Skeletal muscle tissue (tissue), 4 donors: ENCODE data around the gene HUS1. TPM values are rescaled to one million over a fixed set of nuclear protein-coding genes. Genes with fewer than 3 reads are reported as not detected.

Source experiments
- H3K27ac ChIP-seq: one replicate; pipeline ENCODE4 v1.7.0; 2013; ENCODE audit warnings: mild to moderate bottlenecking, low read depth, low read length, inconsistent platforms
- H3K27me3 ChIP-seq, 3 donors: one replicate each; pipeline ENCODE4 v1.7.0; 2013; ENCODE audit warnings: low read length in 3 of 3; ENCODE audit not compliant: control insufficient read depth in 3 of 3, insufficient read depth in 3 of 3
- H3K36me3 ChIP-seq, 3 donors: one replicate each; pipeline ENCODE4 v1.7.0; 2013; ENCODE audit warnings: low read length in 3 of 3; ENCODE audit not compliant: control insufficient read depth in 3 of 3, insufficient read depth in 3 of 3
- H3K4me1 ChIP-seq, 3 donors: one replicate each; pipeline ENCODE4 v1.7.0; 2013; ENCODE audit warnings: low read length in 3 of 3, mild to moderate bottlenecking in 3 of 3; ENCODE audit not compliant: control insufficient read depth in 3 of 3, insufficient read depth in 3 of 3
- H3K4me3 ChIP-seq, 3 donors: one replicate each; pipeline ENCODE4 v1.7.0; 2013; ENCODE audit warnings: low read length in 3 of 3
- H3K9ac ChIP-seq, 3 donors: one replicate each; pipeline ENCODE4 v1.7.0; 2013; ENCODE audit warnings: low read length in 3 of 3, mild to moderate bottlenecking in 3 of 3, moderate library complexity in 2 of 3, low read depth in 1 of 3
- H3K9me3 ChIP-seq, 3 donors: one replicate each; pipeline ENCODE4 v1.7.0; 2013; ENCODE audit warnings: low read length in 3 of 3; ENCODE audit not compliant: control insufficient read depth in 3 of 3
- total RNA-seq: library from RNA; depleted of rRNA; stranded (reverse); fragments of >200 nt; gene quantifications from one replicate; pipeline ENCODE4 v1.2.3, GENCODE V29; 2014
- donor health status: Osteomylitis.

HUS1 gene
- total RNA-seq, result 10.4 TPM

DNA sequence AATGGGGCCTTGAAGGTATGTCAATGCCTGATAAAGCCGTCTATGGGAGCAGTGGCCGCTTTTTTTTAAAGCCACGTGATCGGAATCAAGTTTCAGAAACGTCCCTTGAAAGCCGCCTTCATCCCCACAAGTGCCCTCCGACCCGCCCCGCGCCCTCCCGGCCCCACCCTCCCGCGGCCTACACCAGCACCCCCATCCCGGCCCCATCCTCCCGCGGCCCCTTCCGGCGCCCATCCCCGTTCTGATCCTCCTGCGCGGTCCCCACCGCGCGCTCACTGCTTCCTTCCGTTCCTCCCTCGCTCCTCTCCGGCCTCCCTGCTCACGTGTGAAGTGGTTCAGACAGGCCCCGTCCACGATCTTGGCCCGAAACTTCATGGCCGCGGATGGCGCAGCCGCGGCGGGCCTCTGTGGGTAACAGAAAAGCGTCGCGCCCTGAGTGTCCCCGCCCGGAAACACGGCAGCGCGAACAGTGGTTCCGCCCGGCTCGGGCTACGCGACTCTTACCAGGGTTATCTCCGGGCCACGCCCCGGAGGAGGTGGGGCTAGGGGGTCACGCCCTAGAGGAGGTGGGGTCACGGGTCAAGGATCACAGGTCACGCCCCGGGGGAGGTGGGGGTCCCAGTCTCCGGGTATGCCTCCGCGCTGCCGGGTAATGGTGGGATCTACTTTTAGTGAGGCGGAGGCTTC is at the start of gene HUS1:
Gene HUS1 (minus strand): TSS at position 471 of the 687 bp plus-strand sequence. CDS start 96 bp downstream, at position 375.
- Histone ChIP-seq H3K9ac (peak within 1 kb of the TSS; percentile 75 to 91 (median 82)), H3K4me3 (peak within 1 kb of the TSS; percentile 76 to 88 (median 81)), H3K36me3 (peaks cover 18 to 33% (median 32%) of the 10 kb centered on the region in 3 donors), H3K27ac (peak within 1 kb of the TSS; percentile 61), H3K27me3 (no peaks in the 10 kb centered on the region), H3K9me3 (no peaks in the 10 kb centered on the region), H3K4me1 (peaks cover 5 to 13% (median 11%) of the 10 kb centered on the region in 3 donors)

- H3K27ac ChIP-seq, result no peak within 1 kb of the TSS
Measured at GRCh38 chr7:48028938-48029337, 49.5 kb upstream of the HUS1 start, which contains the start of gene SUN3. TSS of gene SUN3 (minus strand) at chr7:48029107. CDS start at chr7:48028938, 169 bp downstream.

DNA sequence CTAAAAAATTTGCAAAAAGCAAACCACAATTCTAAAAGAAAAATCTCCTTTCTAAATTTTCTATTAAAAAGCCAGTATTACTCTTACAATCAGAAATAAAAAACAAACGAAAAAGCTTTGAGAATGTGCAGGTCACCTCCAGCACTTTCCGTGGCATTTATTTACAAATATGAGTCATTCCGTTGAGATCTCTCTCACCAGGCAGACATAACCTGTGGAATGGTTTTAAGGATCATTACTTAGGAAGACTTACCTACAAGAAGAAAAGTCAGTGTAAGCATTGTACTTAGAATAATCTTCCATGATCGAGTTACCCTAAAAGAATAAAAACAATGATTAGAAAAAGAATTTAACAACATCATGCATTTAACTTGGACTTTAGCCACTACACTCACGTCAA is 46.2 kb upstream of the HUS1 start:
- Histone ChIP-seq H3K4me1 (no peaks in the 10 kb centered on the region), H3K9me3 (peaks cover 0 to 6% (median 0%) of the 10 kb centered on the region in 3 donors), H3K36me3 (no peaks in the 10 kb centered on the region), H3K27me3 (no peaks in the 10 kb centered on the region), H3K9ac (no peak overlapping the region), H3K4me3 (no peak overlapping the region), H3K27ac (no peak overlapping the region)

More at GRCh38 chr7:48028938-48029337, 49.5 kb upstream of the HUS1 start, which contains the start of gene SUN3:
- Histone ChIP-seq H3K36me3 (no peaks in the 10 kb centered on the region), H3K4me3 (no peak within 1 kb of the TSS), H3K9ac (no peak within 1 kb of the TSS), H3K27me3 (peaks cover 4 to 8% (median 4%) of the 10 kb centered on the region in 3 donors), H3K4me1 (no peaks in the 10 kb centered on the region), H3K9me3 (peaks cover 0 to 4% (median 0%) of the 10 kb centered on the region in 3 donors)

DNA sequence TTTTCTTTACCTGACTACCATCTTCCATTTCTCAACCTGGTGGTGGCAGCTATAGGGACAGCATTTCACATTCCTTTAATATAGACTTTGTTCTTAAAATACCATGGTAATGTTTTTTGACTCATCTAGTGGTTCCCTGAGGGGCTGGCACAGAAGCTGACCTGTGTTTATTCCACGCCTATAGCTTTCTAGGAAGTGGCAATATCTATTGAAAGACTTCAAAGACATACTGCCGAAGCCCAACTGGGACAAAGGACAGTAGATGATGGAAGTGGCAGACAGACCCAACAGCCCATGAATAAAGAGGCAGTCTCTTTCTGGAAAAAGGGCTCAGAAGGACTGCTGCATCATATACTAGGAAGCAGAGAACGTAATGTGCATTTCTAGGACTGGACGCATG is 38.3 kb upstream of the HUS1 start:
- no peaks in the 10 kb centered on the region for H3K36me3 ChIP-seq
- peaks cover 0 to under 1% (median 0%) of the 10 kb centered on the region in 3 donors for H3K9me3 ChIP-seq
- H3K4me1 ChIP-seq, result no peaks in the 10 kb centered on the region
- no peak overlapping the region for H3K27ac ChIP-seq
- no peak overlapping the region for H3K4me3 ChIP-seq
- H3K27me3 ChIP-seq, result no peaks in the 10 kb centered on the region
- H3K9ac ChIP-seq, result no peak overlapping the region

DNA sequence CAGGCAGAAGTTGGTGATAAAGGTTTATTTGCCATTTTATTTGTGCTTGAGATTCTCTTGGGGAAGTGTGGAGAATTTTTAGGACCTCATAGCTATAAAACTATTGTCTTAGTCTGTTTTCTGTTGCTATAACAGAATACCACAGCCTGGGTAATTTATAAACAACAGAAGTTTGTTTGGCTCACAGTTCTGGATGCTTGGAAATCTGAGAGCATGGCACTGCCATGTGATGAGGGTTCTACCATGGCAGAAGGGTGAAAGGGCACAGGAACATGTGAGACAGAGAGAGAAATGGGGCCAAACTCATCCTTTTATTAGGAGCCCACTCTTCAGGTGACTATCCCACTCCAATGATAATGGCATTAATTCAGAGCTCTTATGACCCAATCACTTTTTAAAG is 37.2 kb upstream of the HUS1 start:
- Histone ChIP-seq H3K27me3 (no peaks in the 10 kb centered on the region), H3K9ac (no peak overlapping the region), H3K36me3 (no peaks in the 10 kb centered on the region), H3K4me1 (no peaks in the 10 kb centered on the region), H3K4me3 (no peak overlapping the region), H3K9me3 (no peaks in the 10 kb centered on the region), H3K27ac (no peak overlapping the region)

DNA sequence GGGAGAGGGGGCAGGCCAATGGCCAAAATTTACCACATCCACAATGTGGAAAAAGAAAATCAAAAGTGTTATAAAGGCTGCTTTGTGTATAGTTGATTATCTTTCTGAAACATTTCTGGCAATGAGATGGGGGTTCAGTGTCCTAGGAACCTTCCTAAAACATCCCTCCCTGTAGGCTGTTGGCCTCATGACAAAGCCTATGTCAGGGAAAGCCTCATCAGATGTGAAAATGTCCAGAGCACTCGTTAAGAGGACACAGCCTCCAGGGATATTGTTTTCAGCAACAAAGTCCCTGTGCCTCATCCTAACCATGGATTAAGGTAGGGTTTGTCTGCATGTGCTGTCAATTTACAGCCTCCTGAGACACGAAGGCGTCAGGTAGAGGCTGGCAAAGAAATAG is 32.5 kb upstream of the HUS1 start:
- no peaks in the 10 kb centered on the region for H3K4me1 ChIP-seq
- H3K9me3 ChIP-seq, result no peaks in the 10 kb centered on the region
- no peak overlapping the region for H3K9ac ChIP-seq
- H3K27ac ChIP-seq, result no peak overlapping the region
- H3K4me3 ChIP-seq, result no peak overlapping the region
- no peaks in the 10 kb centered on the region for H3K27me3 ChIP-seq
- no peaks in the 10 kb centered on the region for H3K36me3 ChIP-seq

DNA sequence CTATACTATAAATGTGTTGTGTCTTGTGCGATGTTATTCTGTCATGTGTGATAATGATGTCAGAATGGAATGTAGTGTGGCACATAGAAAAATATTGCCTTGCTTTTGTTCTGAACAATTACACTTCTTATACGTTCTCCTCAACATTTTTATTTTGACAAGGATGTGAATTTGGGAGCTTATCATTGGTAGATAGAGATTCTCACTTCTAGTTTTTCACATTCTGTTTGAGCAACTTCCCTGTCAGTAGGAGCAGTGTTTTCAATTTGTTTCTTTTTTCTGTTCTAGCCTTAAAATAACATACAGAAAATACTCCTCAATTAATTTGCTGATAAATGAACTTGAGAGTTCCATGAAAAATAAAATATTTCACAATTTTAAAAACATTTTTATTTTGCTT is 31.9 kb upstream of the HUS1 start:
- no peaks in the 10 kb centered on the region for H3K9me3 ChIP-seq
- no peaks in the 10 kb centered on the region for H3K36me3 ChIP-seq
- no peak overlapping the region for H3K9ac ChIP-seq
- no peaks in the 10 kb centered on the region for H3K4me1 ChIP-seq
- no peak overlapping the region for H3K4me3 ChIP-seq
- H3K27ac ChIP-seq, result no peak overlapping the region
- H3K27me3 ChIP-seq, result peaks cover 0 to 2% (median 0%) of the 10 kb centered on the region in 3 donors

GRCh38 chr7:48009954-48010353 is 30.5 kb upstream of the HUS1 start:
- peaks cover 0 to 2% (median 0%) of the 10 kb centered on the region in 3 donors for H3K27me3 ChIP-seq

GRCh38 chr7:48009257-48009656 is 29.8 kb upstream of the HUS1 start:
- H3K4me1 ChIP-seq, result no peaks in the 10 kb centered on the region
- H3K27me3 ChIP-seq, result peaks cover 0 to 2% (median 0%) of the 10 kb centered on the region in 3 donors
- H3K9me3 ChIP-seq, result no peaks in the 10 kb centered on the region
- no peaks in the 10 kb centered on the region for H3K36me3 ChIP-seq
- H3K27ac ChIP-seq, result no peak overlapping the region
- H3K4me3 ChIP-seq, result no peak overlapping the region
- no peak overlapping the region for H3K9ac ChIP-seq

More at GRCh38 chr7:48009954-48010353, 30.5 kb upstream of the HUS1 start:
- Histone ChIP-seq H3K4me3 (no peak overlapping the region), H3K4me1 (no peaks in the 10 kb centered on the region), H3K27ac (no peak overlapping the region), H3K36me3 (no peaks in the 10 kb centered on the region), H3K9me3 (no peaks in the 10 kb centered on the region), H3K9ac (no peak overlapping the region)

GRCh38 chr7:48006866-48007265 is 27.5 kb upstream of the HUS1 start:
- no peaks in the 10 kb centered on the region for H3K36me3 ChIP-seq
- H3K4me1 ChIP-seq, result no peaks in the 10 kb centered on the region
- no peak overlapping the region for H3K9ac ChIP-seq
- H3K4me3 ChIP-seq, result no peak overlapping the region
- no peak overlapping the region for H3K27ac ChIP-seq
- H3K9me3 ChIP-seq, result no peaks in the 10 kb centered on the region
- peaks cover 0 to 2% (median 0%) of the 10 kb centered on the region in 3 donors for H3K27me3 ChIP-seq
